ENCODE measurements around the gene FAM217A.

GRCh38 chr6:4066029-4066755 lies 12.7 kb downstream of the FAM217A start:
- TF ChIP-seq YY1 (IDR thresholded peaks at IDR 0.05; ENCODE audit: extremely low read depth, insufficient replicate concordance, low read depth, low read length) (no peak), POLR2A (IDR thresholded peaks at IDR 0.05; ENCODE audit: borderline replicate concordance, extremely low read depth, insufficient read depth, insufficient read length) (no peak), SP1 (IDR thresholded peaks at IDR 0.05; ENCODE audit: low read depth) (no peak), POLR2AphosphoS5 (IDR thresholded peaks at IDR 0.05; ENCODE audit: low read depth, low read length) (no peak; the same call in 1 of the 2 replicates), CTCF (IDR thresholded peaks at IDR 0.05 in 2 of 3, conservative IDR thresholded peaks at IDR 0.05 in 1 of 3; ENCODE audit: borderline replicate concordance in 1 of 3, insufficient read depth in 1 of 3, low read depth in 2 of 3, low read length in 2 of 3) (no peak), EGR1 (IDR thresholded peaks at IDR 0.05; ENCODE audit: low read depth) (no peak), MAX (IDR thresholded peaks at IDR 0.05) (no peak)
